Measurements from ENCODE around the gene PPP6R2. TPM values are rescaled to one million over a fixed set of nuclear protein-coding genes. Genes with fewer than 3 reads are reported as not detected.
"Not testable (repeated sequence)": the region's sequence is repeated elsewhere in the genome, so short reads cannot be mapped to it uniquely, and the experiment has no call there.

The PPP6R2 gene
- total and polyA plus RNA-seq, 5 experiments from 2014 or later: 13.3 to 104 (median 29.1) TPM

- H3K36me3 Mint-ChIP-seq, ATAC-seq, H3K27ac Mint-ChIP-seq, DNase-seq, H3K9me3 Mint-ChIP-seq, H3K4me3 Mint-ChIP-seq, H3K27me3 Mint-ChIP-seq: not testable (repeated sequence)
- POLR2A ChIA-PET: interaction anchor here (0.7 kb wide), 2 partner anchors 49 to 295 kb away, joined by 3 to 5 read pairs; no protein-coding TSS in a partner anchor
- H3K4me1 Mint-ChIP-seq: peaks cover 6 to 12% (median 9%) of the 10 kb centered on the region in 4 donors
Measured at GRCh38 chr22:50322382-50323104, 20.6 kb upstream of the PPP6R2 start.

- no peak for ATAC-seq
- H3K4me1 Mint-ChIP-seq: peaks cover 7 to 14% (median 12%) of the 10 kb centered on the region in 4 donors
- H3K36me3 Mint-ChIP-seq: no peaks in the 10 kb centered on the region
- peaks cover 0 to 3% (median 0%) of the 10 kb centered on the region in 5 donors for H3K27me3 Mint-ChIP-seq
- no peak overlapping the region for H3K4me3 Mint-ChIP-seq
- H3K9me3 Mint-ChIP-seq: no peaks in the 10 kb centered on the region
- H3K27ac Mint-ChIP-seq: no peak overlapping the region
- DNase-seq: no peak
- POLR2A ChIA-PET: interaction anchor here (0.6 to 2.1 kb wide), 4 partner anchors 20 to 188 kb away, joined by 3 to 6 read pairs (median 3); partner anchors contain the start of gene HDAC10
Measured at GRCh38 chr22:50323900-50324299, 19.2 kb upstream of the PPP6R2 start.

GRCh38 chr22:50325444-50326224 lies 17.5 kb upstream of the PPP6R2 start:
- Mint-ChIP-seq H3K9me3 (no peaks in the 10 kb centered on the region), H3K36me3 (peaks cover 0 to 1% (median 0%) of the 10 kb centered on the region in 3 donors), H3K27me3 (peaks cover 0 to 3% (median 0%) of the 10 kb centered on the region in 5 donors), H3K4me1 (peaks cover 7 to 14% (median 12%) of the 10 kb centered on the region in 4 donors), H3K4me3 (peak overlapping the region; percentile 73 to 89 (median 81)), H3K27ac (peak overlapping the region in 6 of 10 donors; percentile 44 to 85 (median 80))
- POLR2A ChIA-PET: interaction anchor here (0.9 to 4.0 kb wide), 8 partner anchors 12 to 82 kb away, joined by 3 to 15 read pairs (median 6); partner anchors contain the start of gene HDAC10
- ATAC-seq (no peak), DNase-seq (no peak)

- DNase-seq (no peak), ATAC-seq (peak in 1 of 2 donors; percentile 14)
- Mint-ChIP-seq H3K9me3 (no peaks in the 10 kb centered on the region), H3K4me3 (peak overlapping the region; percentile 73 to 89 (median 81)), H3K4me1 (peaks cover 7 to 14% (median 12%) of the 10 kb centered on the region in 4 donors), H3K27me3 (peaks cover 0 to 3% (median 0%) of the 10 kb centered on the region in 5 donors), H3K27ac (peak overlapping the region in 7 of 10 donors; percentile 44 to 85 (median 75)), H3K36me3 (peaks cover 0 to 1% (median 0%) of the 10 kb centered on the region in 3 donors)
- POLR2A ChIA-PET: interaction anchor here (0.6 to 4.0 kb wide), 10 partner anchors 12 to 293 kb away, joined by 3 to 15 read pairs (median 4); partner anchors contain the start of genes HDAC10 and LMF2
Measured at GRCh38 chr22:50326225-50326955, 16.7 kb upstream of the PPP6R2 start.

DNA sequence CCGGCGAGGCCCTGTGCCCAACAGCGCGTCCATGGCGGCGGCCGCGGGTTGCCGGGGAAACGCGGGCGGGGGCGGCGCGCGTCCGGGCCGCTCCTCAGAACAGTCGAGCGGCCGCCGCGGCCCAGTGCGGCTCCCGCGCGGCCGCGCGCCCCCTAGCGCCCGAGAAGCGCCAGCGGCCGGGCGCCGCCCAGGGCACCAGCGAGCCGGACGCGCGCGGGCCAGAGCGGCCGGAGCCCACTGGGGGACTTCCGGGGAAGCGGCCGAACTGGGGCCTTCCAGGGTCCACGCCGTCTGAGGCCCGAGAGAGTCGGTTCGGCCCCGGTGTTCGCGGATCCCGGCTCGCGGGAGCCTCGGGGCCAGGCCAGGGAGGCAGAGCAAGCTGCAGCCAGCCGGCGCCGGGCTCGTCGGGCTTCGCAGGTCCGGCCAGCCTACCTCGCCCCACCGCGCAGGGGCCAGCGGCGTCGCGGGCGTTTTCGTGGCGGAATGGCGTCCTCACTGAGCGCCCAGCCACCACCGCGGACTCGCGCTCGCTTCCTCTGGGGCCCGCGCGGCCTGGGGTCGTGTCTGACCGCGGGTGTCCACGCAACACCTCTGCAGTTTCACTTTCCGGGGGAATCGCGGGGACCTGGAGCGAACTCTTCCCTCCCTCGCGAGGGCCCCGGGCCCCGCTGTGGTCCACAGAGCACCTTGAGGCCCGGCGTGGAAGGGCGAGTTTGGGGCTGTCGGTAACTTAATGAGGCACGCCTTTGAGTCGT lies 16.0 kb upstream of the PPP6R2 start, which contains the start of gene DENND6B:
Gene DENND6B, minus strand, starts transcription at position 57 of the 755 bp plus-strand sequence. Its CDS starts 24 bp downstream, at position 33.
- peaks cover 0 to 1% (median 0%) of the 10 kb centered on the region in 3 donors for H3K36me3 Mint-ChIP-seq
- peak; percentile 92 to 93 for ATAC-seq
- H3K27ac Mint-ChIP-seq: peak within 1 kb of the TSS; percentile 44 to 85 (median 80)
- H3K27me3 Mint-ChIP-seq: peaks cover 0 to 3% (median 0%) of the 10 kb centered on the region in 5 donors
- POLR2A ChIA-PET: interaction anchor here (0.7 to 4.0 kb wide), 9 partner anchors 13 to 294 kb away, joined by 3 to 15 read pairs (median 4); partner anchors contain the start of genes HDAC10 and LMF2
- no peaks in the 10 kb centered on the region for H3K9me3 Mint-ChIP-seq
- peak within 1 kb of the TSS; percentile 78 to 89 (median 82) for H3K4me3 Mint-ChIP-seq
- DNase-seq: peak; percentile 20 to 77 (median 66)
- H3K4me1 Mint-ChIP-seq: peaks cover 7 to 14% (median 12%) of the 10 kb centered on the region in 4 donors

DNA sequence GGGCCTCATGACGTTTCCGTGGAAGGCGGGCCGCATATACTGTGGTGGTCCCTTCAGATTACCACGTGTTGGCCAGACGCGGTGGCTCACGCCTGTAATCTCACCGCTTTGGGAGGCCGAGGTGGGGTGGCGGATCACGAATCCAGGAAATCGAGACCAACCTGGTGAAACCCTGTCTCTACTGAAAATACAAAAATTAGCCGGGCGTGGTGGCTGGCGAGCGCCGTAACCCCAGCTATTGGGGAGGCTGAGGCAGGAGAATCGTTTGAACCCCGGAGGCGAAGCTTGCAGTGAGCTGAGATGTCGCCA lies 15.5 kb upstream of the PPP6R2 start:
- H3K27ac Mint-ChIP-seq: peak overlapping the region in 9 of 10 donors; percentile 41 to 85 (median 72)
- ATAC-seq (no peak), DNase-seq (peak in 1 of 10 donors; percentile 17)
- H3K36me3 Mint-ChIP-seq: peaks cover 0 to 1% (median 0%) of the 10 kb centered on the region in 3 donors
- H3K4me1 Mint-ChIP-seq: peaks cover 7 to 14% (median 12%) of the 10 kb centered on the region in 4 donors
- H3K4me3 Mint-ChIP-seq: peak overlapping the region; percentile 78 to 89 (median 81)
- H3K9me3 Mint-ChIP-seq: no peaks in the 10 kb centered on the region
- POLR2A ChIA-PET: interaction anchor here (0.7 to 4.0 kb wide), 6 partner anchors 14 to 294 kb away, joined by 3 to 15 read pairs (median 4); partner anchors contain the start of gene HDAC10
- H3K27me3 Mint-ChIP-seq: peaks cover 0 to 3% (median 0%) of the 10 kb centered on the region in 5 donors

DNA sequence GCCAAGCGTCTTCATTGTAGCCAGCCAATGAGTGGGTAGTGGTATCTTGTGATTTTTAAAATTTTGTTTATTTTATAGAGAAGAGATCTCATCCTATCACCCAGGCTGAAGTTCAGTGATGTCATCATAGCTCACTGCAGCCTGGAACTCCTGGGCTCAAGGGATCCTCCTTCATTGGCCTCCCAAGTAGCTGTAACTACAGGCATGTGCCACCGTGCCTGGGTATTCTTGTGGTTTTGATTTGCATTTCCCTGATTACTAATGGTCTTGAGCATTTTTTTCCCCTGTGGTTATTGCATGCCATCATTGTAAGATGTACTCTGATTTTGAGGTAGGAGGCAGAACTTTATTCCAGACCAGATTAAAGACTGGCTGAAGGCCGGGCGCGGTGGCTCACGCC lies 13.9 kb upstream of the PPP6R2 start:
- POLR2A ChIA-PET: interaction anchor here (0.6 to 4.0 kb wide), 4 partner anchors 15 to 169 kb away, joined by 3 to 15 read pairs (median 10); partner anchors contain the start of gene HDAC10
- no peak overlapping the region for H3K27ac Mint-ChIP-seq
- H3K9me3 Mint-ChIP-seq: no peaks in the 10 kb centered on the region

DNA sequence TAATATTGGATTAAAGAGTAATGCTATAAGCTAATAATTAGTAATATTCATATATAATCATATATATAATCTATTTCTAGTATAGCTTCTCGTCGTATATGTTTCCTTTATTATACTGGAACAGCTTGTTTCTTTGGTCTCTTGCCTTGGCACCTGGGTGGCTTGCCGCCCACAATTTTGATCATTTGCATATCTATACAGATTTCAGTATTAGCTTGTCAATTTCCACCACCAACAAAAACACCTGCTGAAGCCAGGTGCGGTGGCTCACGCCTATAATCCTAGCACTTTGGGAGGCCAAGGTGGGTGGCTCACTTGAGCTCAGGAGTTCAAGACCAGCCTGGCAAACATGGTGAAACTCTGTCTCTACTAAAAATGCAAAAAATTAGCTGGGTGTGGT lies 8.7 kb upstream of the PPP6R2 start:
- H3K4me3 Mint-ChIP-seq: not testable (repeated sequence)

More for the DNA sequence above, 13.9 kb upstream of the PPP6R2 start:
- Mint-ChIP-seq H3K4me1 (peaks cover 7 to 14% (median 12%) of the 10 kb centered on the region in 4 donors), H3K36me3 (peaks cover 0 to 1% (median 0%) of the 10 kb centered on the region in 3 donors), H3K27me3 (peaks cover 0 to 3% (median 0%) of the 10 kb centered on the region in 5 donors), H3K4me3 (peak overlapping the region in 3 of 10 donors; percentile 0 to 20 (median 0))
- DNase-seq (no peak), ATAC-seq (no peak)

DNA sequence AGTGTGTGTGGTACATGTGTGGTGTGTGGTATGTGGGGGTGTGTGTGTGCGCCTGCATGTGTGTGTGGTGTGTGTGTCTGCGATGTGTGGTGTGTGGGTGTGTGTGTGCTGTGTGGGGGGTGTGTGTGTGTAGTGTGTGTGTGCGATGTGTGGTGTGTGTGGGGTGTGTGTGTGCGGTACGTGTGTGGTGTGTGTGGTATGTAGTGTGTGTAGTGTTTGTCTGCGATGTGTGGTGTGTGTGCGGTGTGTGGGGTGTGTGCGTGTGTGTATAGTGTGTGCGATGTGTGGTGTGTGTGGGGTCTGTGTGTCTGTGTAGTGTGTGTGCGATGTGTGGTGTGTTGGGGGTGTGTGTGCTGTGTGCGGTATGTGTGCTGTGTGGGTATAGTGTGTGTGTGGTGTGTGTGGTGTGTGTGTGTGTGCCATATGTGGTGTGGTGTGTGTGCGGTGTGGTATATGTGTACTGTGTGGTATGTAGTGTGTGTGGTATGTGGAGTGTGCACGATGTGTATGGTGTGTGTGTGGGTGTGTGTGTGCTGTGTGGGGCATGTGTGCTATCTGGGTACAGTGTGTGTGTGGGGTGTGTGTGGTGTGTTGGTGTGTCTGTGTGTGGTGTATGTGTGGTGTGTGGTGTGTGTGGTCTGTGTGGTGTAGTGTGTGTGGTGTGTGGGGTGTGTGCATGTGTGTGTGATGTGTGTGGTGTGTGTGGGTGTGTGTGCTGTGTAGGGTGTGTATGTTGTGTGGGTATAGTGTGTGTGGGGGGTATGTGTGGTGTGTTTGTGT lies 5.7 kb upstream of the PPP6R2 start:
- Mint-ChIP-seq H3K9me3 (no peaks in the 10 kb centered on the region), H3K4me3 (no peak overlapping the region), H3K27ac (no peak overlapping the region), H3K4me1 (peaks cover 0 to 10% (median 4%) of the 10 kb centered on the region in 4 donors), H3K27me3 (no peaks in the 10 kb centered on the region), H3K36me3 (no peaks in the 10 kb centered on the region)
- POLR2A ChIA-PET: no interaction called here
- DNase-seq (no peak), ATAC-seq (no peak)

More for the DNA sequence above, 8.7 kb upstream of the PPP6R2 start:
- H3K36me3 Mint-ChIP-seq, H3K27ac Mint-ChIP-seq, H3K4me1 Mint-ChIP-seq, H3K27me3 Mint-ChIP-seq, ATAC-seq, H3K9me3 Mint-ChIP-seq, POLR2A ChIA-PET, DNase-seq: not testable (repeated sequence)

DNA sequence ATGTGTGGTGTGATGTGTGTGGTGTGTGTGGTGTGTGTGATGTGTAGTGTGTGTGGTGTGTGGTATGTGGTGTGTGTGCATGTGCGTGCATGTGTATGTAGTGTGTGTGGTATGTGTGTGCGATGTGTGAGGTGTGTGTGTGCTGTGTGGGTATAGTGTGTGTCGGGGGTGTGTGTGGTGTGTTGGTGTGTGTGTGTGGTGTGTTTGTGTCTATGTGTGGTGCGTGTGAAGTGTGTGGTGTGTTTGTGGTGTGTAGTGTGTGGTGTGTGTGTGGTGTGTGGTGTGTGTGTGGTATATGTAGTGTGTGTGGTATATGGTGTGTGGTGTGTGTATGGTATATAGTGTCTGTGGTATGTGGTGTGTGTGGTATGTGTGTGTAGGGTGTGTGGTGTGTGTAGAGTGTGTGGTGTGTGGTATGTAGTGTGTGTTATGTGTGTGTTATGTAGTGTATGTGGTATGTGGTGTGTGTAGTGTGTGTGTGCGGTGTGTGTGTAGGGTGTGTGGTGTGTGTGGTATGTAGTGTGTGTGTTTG lies 5.0 kb upstream of the PPP6R2 start:
- peaks cover 0 to 12% (median 5%) of the 10 kb centered on the region in 4 donors for H3K4me1 Mint-ChIP-seq
- H3K27ac Mint-ChIP-seq: no peak overlapping the region
- no peak overlapping the region for H3K4me3 Mint-ChIP-seq
- POLR2A ChIA-PET: no interaction called here
- no peaks in the 10 kb centered on the region for H3K36me3 Mint-ChIP-seq
- no peaks in the 10 kb centered on the region for H3K27me3 Mint-ChIP-seq
- no peak for DNase-seq
- ATAC-seq: no peak
- no peaks in the 10 kb centered on the region for H3K9me3 Mint-ChIP-seq

All from naive thymus-derived CD8-positive, alpha-beta T cell (primary cell).